ENCODE data around the gene SIRT6.

The SIRT6 gene

DNA sequence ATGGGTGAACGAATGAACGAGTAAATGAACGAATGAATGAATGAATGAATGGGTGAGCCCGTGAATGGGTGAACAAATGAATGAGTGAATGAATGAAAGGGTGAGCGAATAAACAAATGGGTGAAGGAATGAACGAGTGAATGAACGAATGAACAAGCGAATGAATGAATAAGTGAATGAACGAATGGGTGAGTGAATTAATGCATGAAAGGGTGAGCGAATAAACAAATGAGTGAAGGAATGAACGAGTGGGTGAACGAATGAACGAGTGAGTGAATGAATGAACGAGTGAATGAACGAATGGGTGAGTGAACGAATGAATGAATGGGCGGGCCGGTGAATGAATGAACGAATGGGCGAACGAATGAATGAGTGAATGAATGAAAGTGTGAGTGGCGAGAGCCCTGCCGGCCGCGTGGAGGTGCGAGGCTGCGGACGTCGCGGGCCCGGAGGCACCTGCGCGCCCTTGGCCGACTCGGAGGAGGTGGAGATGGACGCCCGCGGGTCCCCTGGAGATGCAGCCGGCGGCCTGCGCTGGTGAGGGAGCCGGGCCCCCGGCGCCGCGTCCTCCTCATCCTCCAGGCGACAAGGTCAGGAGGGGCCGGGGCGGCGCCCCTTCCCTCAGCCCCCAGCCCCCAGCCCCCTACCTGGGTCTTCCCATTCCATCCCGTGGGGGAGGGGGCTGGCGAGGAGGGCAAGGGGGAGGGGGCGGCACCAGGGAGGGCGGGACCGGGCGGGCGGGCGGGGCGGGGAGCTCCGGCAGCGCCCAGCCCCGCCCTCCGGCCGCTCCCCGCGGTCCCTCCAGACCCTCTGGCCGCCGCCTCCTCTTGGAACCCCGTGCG lies 15.5 kb upstream of the SIRT6 start (continued):
- TF ChIP-seq KLF16 (tag by site-specific recombination; IDR thresholded peaks at IDR 0.05) (no peak), GLIS1 (tag by site-specific recombination; IDR thresholded peaks at IDR 0.05) (peak; percentile 68), YY2 (tag by site-specific recombination; IDR thresholded peaks at IDR 0.05) (0 out of 2 replicates have a peak, but pooled peaks have one; percentile 30), ZBTB20 (tag by site-specific recombination; IDR thresholded peaks at IDR 0.05) (no peak), ZNF23 (tag by site-specific recombination; IDR thresholded peaks at IDR 0.05; ENCODE audit: borderline replicate concordance) (no peak), ZNF239 (tag by site-specific recombination; IDR thresholded peaks at IDR 0.05) (no peak), KLF1 (tag by site-specific recombination; IDR thresholded peaks at IDR 0.05) (peak; percentile 53), ZNF302 (tag by site-specific recombination; IDR thresholded peaks at IDR 0.05; ENCODE audit: low read depth) (no peak), ZNF362 (tag by site-specific recombination; IDR thresholded peaks at IDR 0.05) (no peak)

GRCh38 chr19:4197228-4197624 lies 14.9 kb upstream of the SIRT6 start:
- no peak overlapping the region for H3K4me3 ChIP-seq (ENCODE audit: low read depth, low read length)
- no peak overlapping the region for H3K27ac ChIP-seq (ENCODE audit: extremely low read depth, low read depth, low read length)
- TF ChIP-seq, protein P1, sequence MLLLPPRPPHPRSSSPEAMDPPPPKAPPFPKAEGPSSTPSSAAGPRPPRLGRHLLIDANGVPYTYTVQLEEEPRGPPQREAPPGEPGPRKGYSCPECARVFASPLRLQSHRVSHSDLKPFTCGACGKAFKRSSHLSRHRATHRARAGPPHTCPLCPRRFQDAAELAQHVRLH (tag by site-specific recombination; IDR thresholded peaks at IDR 0.05): peak; percentile 95; the same call in 1 of the 2 replicates
- TF ChIP-seq ZNF426 (tag by site-specific recombination; IDR thresholded peaks at IDR 0.05) (no peak), ZNF707 (tag by site-specific recombination; IDR thresholded peaks at IDR 0.05) (peak; percentile 33; the same call in 1 of the 2 replicates), ZNF514 (tag by site-specific recombination; IDR thresholded peaks at IDR 0.05) (no peak)
- POLR2A ChIA-PET: no interaction called here
- no peaks in the 10 kb centered on the region for H3K36me3 ChIP-seq (ENCODE audit: control insufficient read depth in 2 of 2, insufficient read depth in 1 of 2, low read length in 2 of 2)
- CTCF ChIA-PET: interaction anchor here (0.6 to 0.9 kb wide), 2 partner anchors 7 to 1121 kb away, joined by 3 read pairs; no protein-coding TSS in a partner anchor
- H3K9me3 ChIP-seq (ENCODE audit: control insufficient read depth, insufficient read depth, low read depth, low read length): no peaks in the 10 kb centered on the region
- no peaks in the 10 kb centered on the region for H3K4me1 ChIP-seq (ENCODE audit: control insufficient read depth, insufficient read depth, low read length)

GRCh38 chr19:4196587-4197148 lies 14.3 kb upstream of the SIRT6 start:
- CTCF ChIA-PET: interaction anchor here (0.6 to 0.9 kb wide), 3 partner anchors 8 to 1961 kb away, joined by 3 read pairs; partner anchors contain the start of gene PLEKHJ1
- Histone ChIP-seq H3K36me3 (ENCODE audit: control insufficient read depth in 2 of 2, insufficient read depth in 1 of 2, low read length in 2 of 2) (no peaks in the 10 kb centered on the region), H3K4me1 (ENCODE audit: control insufficient read depth, insufficient read depth, low read length) (no peaks in the 10 kb centered on the region), H3K9me3 (ENCODE audit: control insufficient read depth, insufficient read depth, low read depth, low read length) (no peaks in the 10 kb centered on the region), H3K4me3 (ENCODE audit: low read depth, low read length) (no peak overlapping the region), H3K27ac (ENCODE audit: extremely low read depth, low read depth, low read length) (no peak overlapping the region)
- POLR2A ChIA-PET: no interaction called here
- TF ChIP-seq YY2 (tag by site-specific recombination; IDR thresholded peaks at IDR 0.05): no peak
- no peak for TF ChIP-seq ZNF174 (tag by site-specific recombination; IDR thresholded peaks at IDR 0.05)
- no peak for TF ChIP-seq ZFHX2 (tag by site-specific recombination; conservative IDR thresholded peaks at IDR 0.05)
- no peak for TF ChIP-seq ZNF529 (tag by site-specific recombination; IDR thresholded peaks at IDR 0.05; ENCODE audit: insufficient replicate concordance)
- no peak for TF ChIP-seq ZNF670 (tag by site-specific recombination; IDR thresholded peaks at IDR 0.05; ENCODE audit: low read depth)
- no peak for TF ChIP-seq SP2 (tag by site-specific recombination; IDR thresholded peaks at IDR 0.05)
- TF ChIP-seq, protein P2, sequence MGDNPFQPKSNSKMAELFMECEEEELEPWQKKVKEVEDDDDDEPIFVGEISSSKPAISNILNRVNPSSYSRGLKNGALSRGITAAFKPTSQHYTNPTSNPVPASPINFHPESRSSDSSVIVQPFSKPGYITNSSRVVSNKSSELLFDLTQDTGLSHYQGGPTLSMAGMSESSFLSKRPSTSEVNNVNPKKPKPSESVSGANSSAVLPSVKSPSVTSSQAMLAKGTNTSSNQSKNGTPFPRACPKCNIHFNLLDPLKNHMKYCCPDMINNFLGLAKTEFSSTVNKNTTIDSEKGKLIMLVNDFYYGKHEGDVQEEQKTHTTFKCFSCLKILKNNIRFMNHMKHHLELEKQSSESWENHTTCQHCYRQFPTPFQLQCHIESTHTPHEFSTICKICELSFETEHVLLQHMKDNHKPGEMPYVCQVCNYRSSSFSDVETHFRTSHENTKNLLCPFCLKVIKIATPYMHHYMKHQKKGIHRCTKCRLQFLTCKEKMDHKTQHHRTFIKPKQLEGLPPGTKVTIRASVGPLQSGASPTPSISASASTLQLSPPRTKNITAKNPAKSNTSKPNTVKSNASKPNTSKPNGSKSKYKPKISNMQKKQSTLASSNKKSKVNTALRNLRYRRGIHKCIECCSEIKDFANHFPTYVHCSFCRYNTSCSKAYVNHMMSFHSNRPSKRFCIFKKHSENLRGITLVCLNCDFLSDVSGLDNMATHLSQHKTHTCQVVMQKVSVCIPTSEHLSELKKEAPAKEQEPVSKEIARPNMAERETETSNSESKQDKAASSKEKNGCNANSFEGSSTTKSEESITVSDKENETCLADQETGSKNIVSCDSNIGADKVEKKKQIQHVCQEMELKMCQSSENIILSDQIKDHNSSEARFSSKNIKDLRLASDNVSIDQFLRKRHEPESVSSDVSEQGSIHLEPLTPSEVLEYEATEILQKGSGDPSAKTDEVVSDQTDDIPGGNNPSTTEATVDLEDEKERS (tag by site-specific recombination; IDR thresholded peaks at IDR 0.05): no peak
- TF ChIP-seq, protein P3, sequence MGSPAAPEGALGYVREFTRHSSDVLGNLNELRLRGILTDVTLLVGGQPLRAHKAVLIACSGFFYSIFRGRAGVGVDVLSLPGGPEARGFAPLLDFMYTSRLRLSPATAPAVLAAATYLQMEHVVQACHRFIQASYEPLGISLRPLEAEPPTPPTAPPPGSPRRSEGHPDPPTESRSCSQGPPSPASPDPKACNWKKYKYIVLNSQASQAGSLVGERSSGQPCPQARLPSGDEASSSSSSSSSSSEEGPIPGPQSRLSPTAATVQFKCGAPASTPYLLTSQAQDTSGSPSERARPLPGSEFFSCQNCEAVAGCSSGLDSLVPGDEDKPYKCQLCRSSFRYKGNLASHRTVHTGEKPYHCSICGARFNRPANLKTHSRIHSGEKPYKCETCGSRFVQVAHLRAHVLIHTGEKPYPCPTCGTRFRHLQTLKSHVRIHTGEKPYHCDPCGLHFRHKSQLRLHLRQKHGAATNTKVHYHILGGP (tag by site-specific recombination; IDR thresholded peaks at IDR 0.05): no peak
- no peak for TF ChIP-seq REPIN1 (tag by site-specific recombination; IDR thresholded peaks at IDR 0.05; ENCODE audit: low read depth)
- TF ChIP-seq, protein P4, sequence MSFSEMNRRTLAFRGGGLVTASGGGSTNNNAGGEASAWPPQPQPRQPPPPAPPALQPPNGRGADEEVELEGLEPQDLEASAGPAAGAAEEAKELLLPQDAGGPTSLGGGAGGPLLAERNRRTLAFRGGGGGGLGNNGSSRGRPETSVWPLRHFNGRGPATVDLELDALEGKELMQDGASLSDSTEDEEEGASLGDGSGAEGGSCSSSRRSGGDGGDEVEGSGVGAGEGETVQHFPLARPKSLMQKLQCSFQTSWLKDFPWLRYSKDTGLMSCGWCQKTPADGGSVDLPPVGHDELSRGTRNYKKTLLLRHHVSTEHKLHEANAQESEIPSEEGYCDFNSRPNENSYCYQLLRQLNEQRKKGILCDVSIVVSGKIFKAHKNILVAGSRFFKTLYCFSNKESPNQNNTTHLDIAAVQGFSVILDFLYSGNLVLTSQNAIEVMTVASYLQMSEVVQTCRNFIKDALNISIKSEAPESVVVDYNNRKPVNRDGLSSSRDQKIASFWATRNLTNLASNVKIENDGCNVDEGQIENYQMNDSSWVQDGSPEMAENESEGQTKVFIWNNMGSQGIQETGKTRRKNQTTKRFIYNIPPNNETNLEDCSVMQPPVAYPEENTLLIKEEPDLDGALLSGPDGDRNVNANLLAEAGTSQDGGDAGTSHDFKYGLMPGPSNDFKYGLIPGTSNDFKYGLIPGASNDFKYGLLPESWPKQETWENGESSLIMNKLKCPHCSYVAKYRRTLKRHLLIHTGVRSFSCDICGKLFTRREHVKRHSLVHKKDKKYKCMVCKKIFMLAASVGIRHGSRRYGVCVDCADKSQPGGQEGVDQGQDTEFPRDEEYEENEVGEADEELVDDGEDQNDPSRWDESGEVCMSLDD (tag by site-specific recombination; IDR thresholded peaks at IDR 0.05): no peak
- no peak for TF ChIP-seq ZSCAN16 (tag by site-specific recombination; IDR thresholded peaks at IDR 0.05)
- TF ChIP-seq GLIS2 (tag by site-specific recombination; IDR thresholded peaks at IDR 0.05): no peak

Data from HEK293 (cell line).